Keratinocyte (primary cell): ENCODE measurements around the gene MARCHF2.
"Not testable (repeated sequence)": the region's sequence is repeated elsewhere in the genome, so short reads cannot be mapped to it uniquely, and the experiment has no call there.

Source experiments
- EZH2 ChIP-seq: IDR thresholded peaks from one replicate; pipeline ENCODE4 v1.6.1; 2012; ENCODE audit warnings: inconsistent platforms, mild to moderate bottlenecking, low read length, moderate library complexity
- TF ChIP-seq, protein P1 (sequence below), 3 experiments: IDR thresholded peaks in 1 of 3; conservative IDR thresholded peaks in 1 of 3; optimal IDR thresholded peaks in 1 of 3; 2 replicates in 2 of 3; 3 replicates in 1 of 3; pipeline versions ENCODE3 to v1.5.1; 2011; ENCODE audit warnings: low read length in 3 of 3, mild to moderate bottlenecking in 3 of 3, moderate library complexity in 2 of 3, control low read depth in 1 of 3, inconsistent platforms in 1 of 3; ENCODE audit not compliant: insufficient read depth in 2 of 3; ENCODE audit errors: extremely low read depth in 1 of 3

- TF ChIP-seq, protein P1, sequence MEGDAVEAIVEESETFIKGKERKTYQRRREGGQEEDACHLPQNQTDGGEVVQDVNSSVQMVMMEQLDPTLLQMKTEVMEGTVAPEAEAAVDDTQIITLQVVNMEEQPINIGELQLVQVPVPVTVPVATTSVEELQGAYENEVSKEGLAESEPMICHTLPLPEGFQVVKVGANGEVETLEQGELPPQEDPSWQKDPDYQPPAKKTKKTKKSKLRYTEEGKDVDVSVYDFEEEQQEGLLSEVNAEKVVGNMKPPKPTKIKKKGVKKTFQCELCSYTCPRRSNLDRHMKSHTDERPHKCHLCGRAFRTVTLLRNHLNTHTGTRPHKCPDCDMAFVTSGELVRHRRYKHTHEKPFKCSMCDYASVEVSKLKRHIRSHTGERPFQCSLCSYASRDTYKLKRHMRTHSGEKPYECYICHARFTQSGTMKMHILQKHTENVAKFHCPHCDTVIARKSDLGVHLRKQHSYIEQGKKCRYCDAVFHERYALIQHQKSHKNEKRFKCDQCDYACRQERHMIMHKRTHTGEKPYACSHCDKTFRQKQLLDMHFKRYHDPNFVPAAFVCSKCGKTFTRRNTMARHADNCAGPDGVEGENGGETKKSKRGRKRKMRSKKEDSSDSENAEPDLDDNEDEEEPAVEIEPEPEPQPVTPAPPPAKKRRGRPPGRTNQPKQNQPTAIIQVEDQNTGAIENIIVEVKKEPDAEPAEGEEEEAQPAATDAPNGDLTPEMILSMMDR (optimal IDR thresholded peaks at IDR 0.05 in 1 of 3, IDR thresholded peaks at IDR 0.05 in 1 of 3, conservative IDR thresholded peaks at IDR 0.05 in 1 of 3; ENCODE audit: extremely low read depth in 1 of 3, insufficient read depth in 2 of 3, low read length in 3 of 3), result not testable (repeated sequence)
- TF ChIP-seq EZH2, result not testable (repeated sequence)
Measured at GRCh38 chr19:8385566-8385965, 27.5 kb upstream of the MARCHF2 start.
